WTC11 (cell line): ENCODE measurements around the gene OLFM1.

Experiments
- AFF4 ChIP-seq: sonication (generic); formaldehyde crosslinking; IDR thresholded peaks from 2 replicates; pipeline ENCODE4 v1.8.1; 2023; ENCODE audit warnings: mild to moderate bottlenecking, missing genetic modification reagents, borderline replicate concordance
- ATF2 ChIP-seq: sonication (generic); formaldehyde crosslinking; IDR thresholded peaks from 2 replicates; pipeline ENCODE4 v1.8.1; 2022; ENCODE audit warnings: low read depth, missing genetic modification reagents, borderline replicate concordance
- CTCF ChIP-seq: fragments of 200-600 bp; IDR thresholded peaks from 2 replicates; pipeline ENCODE4 v1.8.0; 2022; ENCODE audit warnings: antibody characterized with exemption
- EMX1 ChIP-seq: fragments of 250-450 bp; sonication (Bioruptor Pico); IDR thresholded peaks from 2 replicates; pipeline ENCODE4 v1.8.0; 2021; ENCODE audit warnings: mild to moderate bottlenecking
- FOXJ3 ChIP-seq: sonication (generic); formaldehyde crosslinking; IDR thresholded peaks from 2 replicates; pipeline ENCODE4 v1.9.0; 2021; ENCODE audit warnings: missing genetic modification reagents, mild to moderate bottlenecking, borderline replicate concordance
- FOXP4 ChIP-seq: sonication (generic); formaldehyde crosslinking; IDR thresholded peaks from 2 replicates; pipeline ENCODE4 v1.8.0; 2022; ENCODE audit warnings: mild to moderate bottlenecking, missing genetic modification reagents
- NFYB ChIP-seq: sonication (generic); formaldehyde crosslinking; conservative IDR thresholded peaks from 2 replicates; pipeline ENCODE4 v1.8.0; 2022; ENCODE audit warnings: low read depth, missing genetic modification reagents
- NR2C2 ChIP-seq: sonication (generic); formaldehyde crosslinking; IDR thresholded peaks from 2 replicates; pipeline ENCODE4 v1.8.0; 2022; ENCODE audit warnings: mild to moderate bottlenecking, missing genetic modification reagents
- PREB ChIP-seq: sonication (generic); formaldehyde crosslinking; IDR thresholded peaks from 2 replicates; pipeline ENCODE4 v1.8.1; 2022; ENCODE audit warnings: mild to moderate bottlenecking, missing genetic modification reagents, moderate library complexity, borderline replicate concordance
- SMAD3 ChIP-seq: sonication (generic); formaldehyde crosslinking; IDR thresholded peaks from 2 replicates; pipeline ENCODE4 v1.8.0; 2022; ENCODE audit warnings: missing genetic modification reagents, mild to moderate bottlenecking, borderline replicate concordance
- SOX15 ChIP-seq: fragments of 250-450 bp; sonication (Bioruptor Pico); IDR thresholded peaks from 2 replicates; pipeline ENCODE4 v1.9.0; 2021; ENCODE audit warnings: mild to moderate bottlenecking
- ZSCAN18 ChIP-seq: fragments of 250-450 bp; sonication (Bioruptor Pico); IDR thresholded peaks from 2 replicates; pipeline ENCODE4 v2.1.2; 2022; ENCODE audit warnings: mild to moderate bottlenecking, moderate library complexity

- TF ChIP-seq FOXJ3 (CRISPR knock-in tag) (no peak), CTCF (no peak), SMAD3 (CRISPR knock-in tag) (no peak), NR2C2 (CRISPR knock-in tag) (no peak), SOX15 (CRISPR knock-in tag) (no peak), FOXP4 (no peak), EMX1 (no peak), ZSCAN18 (CRISPR knock-in tag) (no peak), PREB (no peak), AFF4 (no peak), ATF2 (CRISPR knock-in tag) (no peak), NFYB (CRISPR knock-in tag) (no peak)
Measured at GRCh38 chr9:135087899-135088347, 455 bp downstream of the OLFM1 start.
